Panc1 (cell line): ENCODE results near the gene TLE6. TPM values are rescaled to one million over a fixed set of nuclear protein-coding genes. Genes with fewer than 3 reads are reported as not detected.

ENCODE experiments used
- ATAC-seq: fragments of 200-7000 bp; cut with Tn5 transposase; 2 replicates; pipeline ENCODE4 v1.9.1; 2020; ENCODE audit warnings: mild to moderate bottlenecking, moderate library complexity
- BruUV-seq: library from RNA; stranded (reverse); fragments of 400-500 nt; replicated peaks from 2 replicates; lab custom pipeline; 2021; lab: Mats Ljungman, UMichigan
- CTCF ChIA-PET: fragments of 300-600 bp; sonication (Branson Sonifier 250); formaldehyde crosslinking; loops from one replicate; lab custom pipeline; 2022; ENCODE audit warnings: antibody characterized with exemption; lab: Charles Lee
- POLR2A ChIA-PET: fragments of 300-600 bp; sonication (Branson Sonifier 250); formaldehyde crosslinking; loops from one replicate; lab custom pipeline; 2022; ENCODE audit warnings: antibody characterized with exemption; lab: Charles Lee
- DNase-seq: peaks from one replicate; pipeline ENCODE4 v3.0.0-alpha.2; 2010; ENCODE audit warnings: low read depth, low spot score
- H3K27ac ChIP-seq: 2 replicates; pipeline ENCODE4 v1.5.1; 2011; ENCODE audit warnings: mild to moderate bottlenecking, low read length, inconsistent platforms
- H3K27me3 ChIP-seq: fragments of 200-500 bp; sonication (Bioruptor generic); 2 replicates; pipeline ENCODE4 v1.6.0; 2014; ENCODE audit warnings: low read length, inconsistent platforms; ENCODE audit not compliant: control insufficient read depth, insufficient read depth
- H3K36me3 ChIP-seq: fragments of 200-500 bp; sonication (Bioruptor generic); 2 replicates; pipeline ENCODE4 v1.5.1; 2014; ENCODE audit warnings: inconsistent platforms, mild to moderate bottlenecking, low read length, moderate library complexity; ENCODE audit not compliant: control insufficient read depth, insufficient read depth
- H3K4me1 ChIP-seq: 2 replicates; pipeline ENCODE4 v1.5.1; 2011; ENCODE audit warnings: inconsistent platforms, mild to moderate bottlenecking, low read length, moderate library complexity; ENCODE audit not compliant: control insufficient read depth, insufficient read depth
- H3K4me3 ChIP-seq, 2 experiments: 2 replicates each; pipeline ENCODE4 v1.5.1; 2011 to 2012; ENCODE audit warnings: low read depth in 2 of 2, low read length in 2 of 2, mild to moderate bottlenecking in 2 of 2, inconsistent platforms in 1 of 2, moderate library complexity in 1 of 2
- H3K9me3 ChIP-seq: fragments of 200-500 bp; sonication (Bioruptor generic); 2 replicates; pipeline ENCODE4 v1.5.1; 2014; ENCODE audit warnings: low read depth, mild to moderate bottlenecking, inconsistent platforms, low read length, moderate library complexity; ENCODE audit not compliant: control insufficient read depth, insufficient read depth
- POLR2AphosphoS5 ChIP-seq: IDR thresholded peaks from 2 replicates; pipeline ENCODE4 v1.6.1; 2012; ENCODE audit warnings: mild to moderate bottlenecking, low read depth, low read length, moderate library complexity
- REST ChIP-seq, 2 experiments: IDR thresholded peaks; 2 replicates each; pipeline ENCODE4 v1.6.1; 2011 to 2012; ENCODE audit warnings: low read depth in 2 of 2, control low read depth in 1 of 2, low read length in 1 of 2, mild to moderate bottlenecking in 1 of 2, moderate library complexity in 1 of 2; ENCODE audit not compliant: insufficient read depth in 1 of 2
- SIN3A ChIP-seq: IDR thresholded peaks from 2 replicates; pipeline ENCODE4 v1.6.1; 2012; ENCODE audit warnings: low read depth, mild to moderate bottlenecking, low read length, moderate library complexity, borderline replicate concordance; ENCODE audit not compliant: insufficient read depth
- TCF7L2 ChIP-seq: IDR thresholded peaks from 2 replicates; pipeline ENCODE4 v1.6.1; 2011; ENCODE audit warnings: mild to moderate bottlenecking, low read depth, low read length, inconsistent platforms
- in situ Hi-C: cut with HindIII; loops from 2 replicates; pipeline ENCODE4 v1.10.0; 2016; ENCODE audit warnings: low sequenced_read_pairs, low pct_unique_long_range_greater_than_20kb
- intact Hi-C: fragments of 100-400 bp; cut with micrococcal nuclease; formaldehyde crosslinking; loops from one replicate; pipeline ENCODE4 v1.10.0; 2022; ENCODE audit not compliant: unreplicated experiment
- total RNA-seq: library from RNA; stranded (reverse); gene quantifications from one replicate; pipeline ENCODE4 v1.2.1, GENCODE V29; 2021; ENCODE audit not compliant: unreplicated experiment
- TF ChIP-seq, protein P1 (sequence below): fragments of 450-650 bp; IDR thresholded peaks from 2 replicates; pipeline ENCODE4 v1.5.1; 2017; ENCODE audit warnings: mild to moderate bottlenecking

TLE6 gene
- total RNA-seq, 1 experiment from 2014 or later, result 4.0 TPM

DNA sequence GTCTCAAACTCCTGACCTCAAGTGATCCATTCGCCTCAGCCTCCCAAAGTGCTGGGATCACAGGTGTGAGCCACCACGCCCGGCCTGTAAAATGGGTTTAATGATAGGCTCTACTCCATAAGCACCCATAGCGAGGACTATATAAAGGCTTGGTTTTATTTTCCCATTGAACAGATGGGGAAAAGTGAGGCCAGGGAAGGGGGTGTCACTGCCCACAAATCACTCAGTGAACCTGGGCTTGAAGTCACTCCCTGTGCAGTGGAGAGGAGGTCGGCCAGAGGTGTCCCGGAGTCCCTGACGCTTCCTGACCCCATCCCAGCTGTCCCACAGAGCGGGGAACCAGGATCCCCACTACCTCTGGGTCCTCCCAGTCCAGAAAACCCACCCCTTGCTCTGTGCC, 36.8 kb downstream of the TLE6 start:
- no TSS peak for BruUV-seq
- intact Hi-C loops, result no loop called here
- ChIA-PET POLR2A (no interaction called here), CTCF (interaction anchor here (0.6 kb wide), 1 partner anchor 580 kb away, joined by 3 read pairs; no protein-coding TSS in a partner anchor)
- Histone ChIP-seq H3K27me3 (no peaks in the 10 kb centered on the region), H3K27ac (no peak overlapping the region), H3K9me3 (no peaks in the 10 kb centered on the region), H3K4me3 (no peak overlapping the region), H3K36me3 (no peaks in the 10 kb centered on the region), H3K4me1 (0 out of 2 replicates have a peak, but pooled peaks cover 5% of the 10 kb centered on the region)
- DNase-seq (no peak), ATAC-seq (no peak)
- TF ChIP-seq SIN3A (no peak), REST (IDR thresholded peaks at IDR 0.05; ENCODE audit: insufficient read depth in 1 of 2, low read depth in 2 of 2, low read length in 1 of 2) (no peak), POLR2AphosphoS5 (no peak), TCF7L2 (no peak)
- TF ChIP-seq, protein P1, sequence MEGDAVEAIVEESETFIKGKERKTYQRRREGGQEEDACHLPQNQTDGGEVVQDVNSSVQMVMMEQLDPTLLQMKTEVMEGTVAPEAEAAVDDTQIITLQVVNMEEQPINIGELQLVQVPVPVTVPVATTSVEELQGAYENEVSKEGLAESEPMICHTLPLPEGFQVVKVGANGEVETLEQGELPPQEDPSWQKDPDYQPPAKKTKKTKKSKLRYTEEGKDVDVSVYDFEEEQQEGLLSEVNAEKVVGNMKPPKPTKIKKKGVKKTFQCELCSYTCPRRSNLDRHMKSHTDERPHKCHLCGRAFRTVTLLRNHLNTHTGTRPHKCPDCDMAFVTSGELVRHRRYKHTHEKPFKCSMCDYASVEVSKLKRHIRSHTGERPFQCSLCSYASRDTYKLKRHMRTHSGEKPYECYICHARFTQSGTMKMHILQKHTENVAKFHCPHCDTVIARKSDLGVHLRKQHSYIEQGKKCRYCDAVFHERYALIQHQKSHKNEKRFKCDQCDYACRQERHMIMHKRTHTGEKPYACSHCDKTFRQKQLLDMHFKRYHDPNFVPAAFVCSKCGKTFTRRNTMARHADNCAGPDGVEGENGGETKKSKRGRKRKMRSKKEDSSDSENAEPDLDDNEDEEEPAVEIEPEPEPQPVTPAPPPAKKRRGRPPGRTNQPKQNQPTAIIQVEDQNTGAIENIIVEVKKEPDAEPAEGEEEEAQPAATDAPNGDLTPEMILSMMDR, result no peak
- in situ Hi-C loops, result no loop called here

DNA sequence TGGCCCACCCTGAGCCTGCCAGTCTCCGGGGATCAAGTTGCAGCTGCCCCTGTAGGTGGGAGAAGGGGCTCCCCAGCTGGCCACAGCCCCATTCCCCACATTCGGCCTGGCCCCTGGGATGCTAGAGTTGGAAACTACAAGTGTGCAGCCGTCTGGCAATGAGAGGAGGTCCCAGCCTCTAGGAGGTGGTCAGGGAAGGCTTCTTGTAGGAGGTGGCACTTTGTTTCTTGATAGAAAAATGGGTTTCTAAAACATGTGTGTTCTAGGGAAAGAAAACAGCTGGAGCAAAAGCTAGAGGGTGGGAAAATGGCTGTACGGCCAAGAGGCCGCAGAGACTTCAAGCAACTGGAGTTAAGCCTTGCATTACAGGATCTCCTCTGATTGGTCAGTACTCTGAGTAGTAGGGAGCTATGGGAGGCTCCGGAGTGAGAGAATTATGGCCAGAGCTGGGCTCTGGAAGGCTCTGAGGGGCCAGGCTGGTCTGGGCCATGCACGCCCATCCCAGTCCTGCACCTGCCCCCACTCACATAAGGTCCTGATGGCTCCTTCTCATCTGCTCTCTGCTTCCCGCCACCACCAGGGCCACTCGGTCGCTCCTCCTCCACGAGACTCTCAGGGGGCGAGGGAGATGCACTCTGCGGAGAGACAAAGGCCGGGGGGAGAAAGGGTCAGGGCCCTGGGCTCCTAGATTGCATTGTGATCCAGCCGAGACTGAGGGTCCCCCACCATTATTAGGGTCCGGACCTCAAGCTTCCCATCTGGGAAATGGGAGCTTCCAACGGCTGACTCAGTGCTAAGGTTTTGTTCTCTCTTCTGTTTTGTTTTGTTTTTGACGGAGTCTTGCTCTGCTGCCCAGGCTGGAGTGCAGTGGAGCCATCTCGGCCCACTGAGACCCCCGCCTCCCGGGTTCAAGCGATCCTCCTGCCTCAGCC, 38.0 kb downstream of the TLE6 start:
- no peaks in the 10 kb centered on the region for H3K36me3 ChIP-seq
- H3K4me3 ChIP-seq, result no peak overlapping the region
- H3K27me3 ChIP-seq, result no peaks in the 10 kb centered on the region
- intact Hi-C loops (no loop called here), in situ Hi-C loops (no loop called here)
- TF ChIP-seq POLR2AphosphoS5, result no peak
- no peak for TF ChIP-seq SIN3A
- TF ChIP-seq, protein P1, result no peak
- no peak for TF ChIP-seq REST (IDR thresholded peaks at IDR 0.05; ENCODE audit: insufficient read depth in 1 of 2, low read depth in 2 of 2, low read length in 1 of 2)
- TF ChIP-seq TCF7L2, result no peak
- H3K4me1 ChIP-seq, result 0 out of 2 replicates have a peak, but pooled peaks cover 5% of the 10 kb centered on the region
- no peak overlapping the region for H3K27ac ChIP-seq
- ChIA-PET POLR2A (no interaction called here), CTCF (no interaction called here)
- no peaks in the 10 kb centered on the region for H3K9me3 ChIP-seq
- BruUV-seq, result no TSS peak
- no peak for ATAC-seq
- DNase-seq, result no peak
